NCI-H2227 treated with DMSO at 0.1 percent for 48 hours (cell line): ENCODE data around the gene C19orf81.

Experiments used
- DNase-seq: peaks from one replicate; lab custom pipeline; 2025; lab: John Stamatoyannopoulos, UW

The C19orf81 gene

GRCh38 chr19:50659318-50660087 lies 10.3 kb downstream of the C19orf81 start:
- no peak for DNase-seq

GRCh38 chr19:50660088-50660366 lies 10.8 kb downstream of the C19orf81 start:
- no peak for DNase-seq

GRCh38 chr19:50661023-50661422 lies 11.8 kb downstream of the C19orf81 start:
- no peak for DNase-seq

- DNase-seq: no peak
Measured at GRCh38 chr19:50661766-50662650, 12.8 kb downstream of the C19orf81 start.

- no peak for DNase-seq
Measured at GRCh38 chr19:50662651-50663481, 13.6 kb downstream of the C19orf81 start.

GRCh38 chr19:50663482-50663790 lies 14.2 kb downstream of the C19orf81 start:
- DNase-seq: peak; percentile 62

- DNase-seq: no peak
Measured at GRCh38 chr19:50664204-50664603, 15.0 kb downstream of the C19orf81 start.

- no peak for DNase-seq
Measured at GRCh38 chr19:50666346-50667176, 17.3 kb downstream of the C19orf81 start.

GRCh38 chr19:50667177-50667758 lies 18.0 kb downstream of the C19orf81 start:
- DNase-seq: no peak

- DNase-seq: no peak
Measured at GRCh38 chr19:50667759-50668231, 18.6 kb downstream of the C19orf81 start.

- no peak for DNase-seq
Measured at GRCh38 chr19:50668416-50668815, 19.2 kb downstream of the C19orf81 start.

- DNase-seq: no peak
Measured at GRCh38 chr19:50668879-50669278, 19.6 kb downstream of the C19orf81 start.

GRCh38 chr19:50669302-50670101 lies 20.3 kb downstream of the C19orf81 start:
- DNase-seq: no peak

- no peak for DNase-seq
Measured at GRCh38 chr19:50670102-50670380, 20.8 kb downstream of the C19orf81 start.

GRCh38 chr19:50673118-50673517 lies 23.9 kb downstream of the C19orf81 start:
- no peak for DNase-seq

- DNase-seq: no peak
Measured at GRCh38 chr19:50676625-50677197, 27.5 kb downstream of the C19orf81 start.

GRCh38 chr19:50677636-50678035 lies 28.4 kb downstream of the C19orf81 start:
- no peak for DNase-seq

GRCh38 chr19:50678323-50678722 lies 29.1 kb downstream of the C19orf81 start:
- no peak for DNase-seq

- DNase-seq: peak; percentile 67
Measured at GRCh38 chr19:50679177-50680125, 30.2 kb downstream of the C19orf81 start.
